ENCODE results near the gene ZSWIM9.

DNA sequence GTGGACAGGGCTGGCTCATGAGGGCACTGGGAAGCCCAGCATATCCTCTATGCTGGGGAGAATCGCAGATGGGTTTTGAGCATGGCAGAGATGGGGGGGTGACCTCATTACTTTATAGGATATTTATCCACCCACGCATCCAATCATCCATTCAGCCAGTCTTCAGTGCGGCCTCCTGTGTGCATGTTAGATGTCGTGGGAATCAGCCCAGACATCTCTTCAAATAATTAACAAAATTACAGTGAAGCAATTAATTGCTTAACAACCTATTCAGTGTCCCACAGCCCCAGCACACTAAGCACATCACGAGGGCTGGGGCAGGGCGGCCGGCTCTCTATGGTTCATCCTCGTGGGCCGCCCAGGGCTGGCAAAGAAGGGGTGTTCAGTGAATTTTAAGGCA is 21.9 kb upstream of the ZSWIM9 start:
- TF ChIP-seq POLR2AphosphoS5 (IDR thresholded peaks at IDR 0.05; ENCODE audit: low read depth, low read length) (no peak), POLR2A (IDR thresholded peaks at IDR 0.05; ENCODE audit: low read depth, low read length) (no peak), TAF1 (IDR thresholded peaks at IDR 0.05; ENCODE audit: borderline replicate concordance, low read depth, low read length) (no peak)
